Measurements from ENCODE around the gene PPM1A.

GRCh38 chr14:60278350-60278749, 29.3 kb downstream of the PPM1A start:
- TF ChIP-seq CTCF (IDR thresholded peaks at IDR 0.05) (no peak), POLR2A (IDR thresholded peaks at IDR 0.05) (no peak)
